ENCODE results near the gene ABTB2.
"Not testable (repeated sequence)": the region's sequence is repeated elsewhere in the genome, so short reads cannot be mapped to it uniquely, and the experiment has no call there.

The ABTB2 gene

GRCh38 chr11:34181856-34182405, 175.9 kb downstream of the ABTB2 start:
- no peak for DNase-seq

GRCh38 chr11:34181251-34181650, 176.6 kb downstream of the ABTB2 start:
- no peak for DNase-seq

GRCh38 chr11:34180814-34181165, 177.0 kb downstream of the ABTB2 start:
- not testable (repeated sequence) for DNase-seq

- DNase-seq: no peak
Observed at GRCh38 chr11:34180040-34180813, 177.6 kb downstream of the ABTB2 start.

- DNase-seq: no peak
Observed at GRCh38 chr11:34179026-34179675, 178.7 kb downstream of the ABTB2 start.

- no peak for DNase-seq
Observed at GRCh38 chr11:34178209-34178821, 179.5 kb downstream of the ABTB2 start.

GRCh38 chr11:34176751-34177209, 181.0 kb downstream of the ABTB2 start:
- DNase-seq: no peak

GRCh38 chr11:34175284-34176019, 182.4 kb downstream of the ABTB2 start:
- no peak for DNase-seq

DNA sequence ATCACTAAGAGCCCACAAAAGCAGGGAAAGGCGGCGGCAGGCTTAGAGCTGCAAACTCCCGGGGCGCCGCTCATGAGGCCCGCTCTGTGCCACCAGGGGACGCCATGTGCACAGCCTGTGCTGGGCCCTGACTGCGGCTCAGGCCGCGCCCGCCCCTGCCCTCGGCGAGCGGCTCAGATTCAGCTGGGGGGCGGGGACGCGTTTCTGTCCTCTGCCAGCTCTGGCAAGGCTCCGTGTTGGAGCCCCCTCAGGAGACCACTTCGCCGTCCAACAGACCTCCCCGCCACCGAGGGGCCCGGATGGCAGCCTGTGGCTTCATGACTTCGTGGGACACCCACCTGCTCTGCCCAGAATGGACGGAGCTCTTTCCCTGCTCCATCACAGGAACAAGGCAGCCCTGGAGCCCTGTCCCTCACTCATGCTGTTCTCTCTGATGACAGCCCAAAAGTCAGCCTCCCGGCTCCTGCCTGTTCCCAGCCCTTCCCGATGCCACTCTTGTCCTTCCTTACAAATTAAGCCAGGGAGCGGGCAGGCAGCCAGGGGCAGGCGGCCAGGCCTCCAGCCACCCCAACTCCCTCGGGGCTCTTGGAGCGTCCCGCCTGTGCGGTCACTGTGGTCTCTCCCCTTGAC, 183.3 kb downstream of the ABTB2 start:
- DNase-seq: peak; percentile 76 to 79

- no peak for DNase-seq
Observed at GRCh38 chr11:34173050-34173449, 184.8 kb downstream of the ABTB2 start.

DNA sequence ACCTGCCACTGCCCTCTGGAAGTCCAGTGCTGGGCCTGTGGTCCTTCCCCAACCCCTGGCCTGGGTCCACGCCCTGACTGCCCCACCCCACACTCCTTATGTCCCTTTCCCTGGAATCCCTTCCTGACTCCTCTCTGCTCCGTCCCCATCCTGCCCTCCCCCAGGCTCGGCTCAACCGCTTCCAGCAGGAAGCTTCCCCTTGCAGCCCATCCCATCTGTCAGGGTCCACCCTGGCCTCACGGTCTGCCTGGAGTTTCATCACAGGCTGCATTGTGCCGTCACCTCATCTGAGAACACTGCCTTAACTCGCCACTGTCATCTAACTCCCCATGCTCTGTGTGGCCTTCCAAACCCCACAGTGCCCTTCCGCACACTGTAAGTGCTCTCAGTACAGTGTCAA, 188.1 kb downstream of the ABTB2 start:
- DNase-seq: no peak

GRCh38 chr11:34168642-34169420, 189.0 kb downstream of the ABTB2 start:
- no peak for DNase-seq

GRCh38 chr11:34167961-34168360, 189.8 kb downstream of the ABTB2 start:
- DNase-seq: no peak

DNA sequence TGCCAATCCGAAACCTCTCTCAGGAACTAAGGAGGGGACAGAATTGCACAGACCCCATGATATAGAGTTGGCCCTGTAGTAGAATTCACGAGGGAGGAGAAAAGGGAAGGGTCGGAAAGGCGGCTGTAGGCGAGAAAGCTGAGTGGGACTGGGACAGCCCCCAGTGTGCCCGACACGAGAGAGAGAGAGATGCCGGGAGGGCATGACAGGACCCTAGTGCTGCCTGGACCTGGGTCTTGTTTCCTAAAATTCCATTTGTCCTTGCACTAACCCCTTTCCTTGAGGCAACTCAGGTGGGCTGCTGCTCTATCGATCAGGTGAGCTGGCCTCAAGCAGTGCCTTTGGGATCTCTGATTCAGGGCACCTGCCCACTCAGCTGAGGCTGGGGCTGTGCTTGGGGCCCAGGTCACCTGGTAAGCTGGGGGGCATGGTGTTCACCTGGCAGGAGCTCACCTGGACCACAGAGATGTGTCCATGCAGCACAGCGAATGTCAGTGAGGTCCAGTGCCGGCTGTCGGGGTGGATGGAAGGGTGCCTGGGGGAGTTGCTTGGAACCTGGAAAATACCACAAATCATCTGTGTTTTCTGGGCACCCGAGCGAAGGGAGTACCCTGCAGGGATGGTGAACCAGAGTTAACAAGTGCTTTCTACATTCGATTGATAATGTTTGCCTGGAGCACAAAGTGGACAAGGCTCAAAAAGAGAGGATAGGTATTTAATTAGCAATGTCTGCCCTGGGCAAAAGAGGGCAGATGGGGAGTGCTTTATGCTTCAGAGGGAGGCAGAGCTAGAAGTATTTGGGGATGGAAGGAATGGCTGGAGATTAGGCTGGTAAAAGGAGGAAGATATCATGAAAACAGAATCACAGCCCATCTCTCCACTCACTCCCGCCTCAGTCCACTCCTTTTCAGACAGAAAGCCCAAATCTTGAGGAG, 190.7 kb downstream of the ABTB2 start:
- DNase-seq: no peak

DNA sequence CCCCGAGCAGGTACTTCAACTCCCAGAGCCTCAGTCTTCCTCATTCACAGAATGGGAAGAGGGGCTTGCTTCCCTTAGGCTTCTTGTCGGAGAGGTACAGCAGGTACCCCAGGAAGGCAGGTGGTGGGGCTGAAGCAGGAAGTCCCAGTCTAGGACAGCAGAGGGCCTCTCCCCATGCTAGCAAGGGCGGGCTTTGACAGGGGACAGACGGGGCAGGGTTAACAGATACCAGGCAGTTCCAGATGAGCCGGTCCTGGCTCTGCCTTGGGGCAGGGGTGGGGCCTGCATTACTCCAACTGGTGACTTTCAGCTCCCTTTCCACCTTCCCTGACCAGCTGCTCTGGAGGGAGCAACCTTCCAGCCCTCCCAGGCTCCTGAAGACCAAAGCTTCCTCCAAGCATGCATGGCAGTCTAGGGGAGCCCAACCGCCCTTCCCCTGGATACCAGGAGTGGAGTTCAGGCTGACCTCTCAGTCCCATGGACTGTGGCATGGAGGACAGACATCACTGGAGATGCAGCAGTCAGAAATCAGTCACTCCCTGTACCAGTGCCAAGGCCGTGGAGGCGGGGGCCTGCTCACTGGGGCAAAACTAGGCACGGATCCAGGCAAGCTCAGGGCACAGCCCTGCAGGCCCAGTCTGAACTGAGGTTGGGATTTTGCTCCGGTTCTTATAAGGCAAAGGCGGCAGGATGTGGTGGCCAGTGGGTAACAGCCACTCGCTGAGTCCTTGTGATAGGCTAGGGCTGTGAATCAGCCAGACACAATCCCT, 191.8 kb downstream of the ABTB2 start:
- no peak for DNase-seq

DNA sequence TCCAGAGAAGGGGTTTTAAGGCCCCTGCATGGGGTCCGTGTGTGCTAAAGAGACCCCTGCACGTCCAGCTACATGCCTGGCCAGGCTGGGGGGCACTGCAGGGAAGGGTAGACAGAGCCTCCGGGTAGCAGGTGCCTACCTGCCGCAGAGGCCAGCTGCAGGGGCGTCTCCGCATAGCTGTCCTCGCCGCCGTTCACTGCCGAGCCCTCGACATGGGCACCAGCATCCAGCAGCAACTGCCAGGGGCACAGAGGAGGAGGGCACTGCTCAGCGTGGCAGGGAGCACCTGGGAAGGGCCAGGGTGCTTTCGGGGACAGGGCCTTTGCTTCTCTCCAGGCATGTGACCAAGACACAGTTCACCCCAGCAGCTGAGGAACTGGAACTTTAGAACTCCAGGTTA, 192.7 kb downstream of the ABTB2 start:
- DNase-seq: no peak

DNA sequence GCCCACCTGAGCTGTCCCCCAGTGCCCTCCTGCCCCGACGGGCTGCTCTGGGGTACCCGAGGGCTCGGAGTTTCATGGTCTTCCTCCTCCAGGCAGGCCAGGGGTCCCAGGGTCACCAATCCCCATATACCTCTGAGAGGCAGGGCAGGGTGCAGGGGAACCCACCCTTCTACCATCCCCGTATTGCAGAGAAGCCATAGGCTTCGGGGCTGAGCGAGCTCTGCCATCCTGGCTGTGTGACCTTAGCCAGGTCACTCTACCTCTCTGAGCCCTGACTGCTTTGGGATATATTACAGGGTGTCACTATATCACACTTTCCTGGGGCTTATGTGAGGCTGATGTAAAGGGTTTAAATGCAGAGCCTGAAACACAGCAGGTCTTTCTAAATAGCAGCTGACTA, 195.0 kb downstream of the ABTB2 start:
- no peak for DNase-seq

GRCh38 chr11:34162493-34162820, 195.4 kb downstream of the ABTB2 start:
- DNase-seq: no peak

DNA sequence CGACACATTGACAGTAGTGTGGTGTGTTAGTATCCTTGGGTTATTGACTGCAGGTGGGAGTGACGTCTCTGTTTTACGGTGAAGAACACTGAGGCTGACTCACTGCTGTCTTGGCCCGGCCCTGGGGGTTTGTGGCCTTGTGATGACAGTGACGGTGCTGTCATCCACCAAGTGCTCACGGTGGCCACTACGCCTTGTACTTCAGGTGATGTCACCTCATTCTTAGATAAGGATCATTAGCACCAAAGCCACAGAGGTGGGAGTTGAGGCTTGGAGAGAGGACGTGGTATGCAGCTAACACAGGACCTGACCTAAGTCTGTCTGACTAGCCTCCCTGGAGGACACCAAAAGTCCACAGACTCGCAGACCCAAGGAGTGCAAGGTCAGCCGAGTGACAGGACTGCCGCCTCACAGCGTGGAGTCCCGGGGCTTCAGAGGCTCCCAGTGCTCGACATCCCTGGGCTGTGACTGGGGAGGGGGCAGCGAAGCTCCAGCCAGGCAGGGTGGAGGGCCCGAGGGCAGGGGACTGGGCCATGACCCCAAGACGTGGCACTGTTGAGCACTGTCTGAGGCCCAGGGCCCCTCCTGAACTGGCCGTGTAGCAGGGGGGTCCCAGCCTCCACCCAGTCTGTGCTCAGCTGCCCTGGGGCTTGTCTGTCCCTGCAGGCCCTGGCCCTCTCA, 195.9 kb downstream of the ABTB2 start:
- no peak for DNase-seq
